Activated CD4-positive, alpha-beta T cell treated with anti-CD3 and anti-CD28 coated beads for 24 hours (primary cell): ENCODE measurements around the gene ANKRD63.
A peak's percentile ranks its signal among the peaks of the same experiment; 100 is the strongest.

Experiments used
- DNase-seq, 2 donors: peaks; one replicate each; pipeline ENCODE4 v3.0.0-alpha.2; 2020; ENCODE audit warnings: low read depth in 2 of 2

Gene ANKRD63

DNA sequence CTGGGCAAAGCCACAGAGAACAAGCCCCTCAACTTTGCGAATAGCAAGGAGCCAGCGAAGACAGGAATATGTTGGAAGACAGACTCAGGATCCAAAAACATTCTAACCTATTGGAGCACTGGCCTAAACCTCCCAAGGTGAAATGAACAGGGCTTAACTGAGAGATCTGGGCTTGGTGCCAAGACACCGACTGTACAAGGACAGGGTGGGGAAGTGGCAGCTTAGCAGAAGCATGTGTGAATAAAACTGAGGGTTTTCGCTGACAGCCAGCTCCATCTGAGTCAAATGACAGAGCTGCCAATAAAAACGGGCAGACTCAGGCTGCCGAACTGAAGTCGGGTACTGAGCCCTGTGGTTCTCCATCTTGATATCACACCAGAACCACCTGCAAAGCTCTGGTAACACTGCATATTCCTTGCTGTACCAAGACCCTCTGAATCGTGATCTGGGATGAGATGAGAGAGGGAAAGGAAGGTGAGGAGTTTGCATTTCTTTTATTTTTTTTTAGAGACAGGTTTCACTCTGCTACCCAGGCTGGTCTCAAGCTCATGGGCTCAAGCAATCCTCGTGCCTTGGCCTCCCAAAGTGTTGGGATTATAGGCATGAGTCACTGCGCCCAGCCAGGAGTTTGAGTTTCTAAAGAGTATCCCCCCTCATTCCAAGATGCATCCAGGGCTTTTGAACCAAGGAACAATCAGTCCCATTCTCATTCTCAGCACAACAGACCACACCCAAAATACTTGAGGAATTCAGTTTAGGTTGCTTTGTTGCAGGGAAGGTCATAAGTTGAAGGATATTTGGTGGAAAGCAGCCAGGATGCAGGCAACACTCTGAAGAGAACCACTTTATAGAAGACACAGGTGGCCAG, 30.9 kb upstream of the ANKRD63 start:
- no peak for DNase-seq

DNA sequence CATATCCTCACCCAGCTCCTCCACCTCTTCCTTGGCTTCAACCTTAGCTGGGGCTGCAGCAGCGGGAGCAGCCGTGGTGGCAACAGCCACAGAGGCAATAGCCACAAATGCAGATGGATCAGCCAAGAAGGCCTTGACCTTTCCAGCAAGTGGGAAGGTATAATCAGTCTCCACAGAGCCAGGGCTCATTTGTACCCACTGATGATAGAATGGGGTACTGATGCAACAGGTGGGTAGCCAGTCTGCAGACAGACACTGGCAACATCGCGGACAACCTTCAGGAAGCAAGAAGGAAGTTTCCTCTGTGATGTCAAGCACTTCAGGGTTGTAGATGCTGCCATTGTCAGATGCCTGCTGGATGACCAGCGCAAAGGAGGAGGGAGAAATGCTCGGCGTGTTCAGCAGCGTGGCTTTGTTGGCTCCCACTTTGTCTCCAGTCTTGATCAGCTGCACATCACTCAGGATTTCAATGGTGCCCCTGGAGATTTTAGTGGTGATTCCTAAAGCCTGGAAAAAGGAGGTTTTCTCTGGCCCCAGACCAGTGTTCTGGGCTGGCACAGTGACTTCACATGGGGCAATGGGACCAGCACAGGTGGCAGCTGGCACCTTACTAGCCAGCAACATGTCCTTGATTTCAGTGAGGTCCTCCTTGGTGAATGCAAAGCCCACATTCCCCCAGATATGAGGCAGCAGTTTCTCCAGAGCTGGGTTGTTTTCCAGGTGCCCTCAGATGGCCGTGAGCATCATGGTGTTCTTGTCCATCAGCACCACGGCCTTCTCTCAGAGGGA, 29.7 kb upstream of the ANKRD63 start:
- no peak for DNase-seq

DNA sequence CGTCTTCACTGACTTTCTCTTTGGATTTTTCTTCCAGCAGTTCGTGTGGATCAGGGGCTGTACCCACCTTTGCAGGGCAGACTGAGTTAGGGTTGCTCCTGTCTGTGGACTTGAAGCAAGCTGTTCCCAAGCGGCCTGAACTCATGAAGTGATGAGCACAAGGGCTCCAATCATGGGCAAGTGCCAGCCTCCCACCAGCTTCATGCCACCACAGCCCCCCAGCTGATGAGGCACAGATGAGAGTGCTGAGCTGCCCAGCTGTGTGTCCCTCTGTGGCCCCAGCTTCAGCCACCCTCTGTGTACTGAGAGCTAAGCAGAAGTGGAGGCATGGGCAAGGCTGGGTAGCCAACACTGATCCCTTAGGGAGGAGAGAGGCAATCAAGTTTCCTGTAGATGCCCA, 28.1 kb upstream of the ANKRD63 start:
- DNase-seq, result no peak

DNA sequence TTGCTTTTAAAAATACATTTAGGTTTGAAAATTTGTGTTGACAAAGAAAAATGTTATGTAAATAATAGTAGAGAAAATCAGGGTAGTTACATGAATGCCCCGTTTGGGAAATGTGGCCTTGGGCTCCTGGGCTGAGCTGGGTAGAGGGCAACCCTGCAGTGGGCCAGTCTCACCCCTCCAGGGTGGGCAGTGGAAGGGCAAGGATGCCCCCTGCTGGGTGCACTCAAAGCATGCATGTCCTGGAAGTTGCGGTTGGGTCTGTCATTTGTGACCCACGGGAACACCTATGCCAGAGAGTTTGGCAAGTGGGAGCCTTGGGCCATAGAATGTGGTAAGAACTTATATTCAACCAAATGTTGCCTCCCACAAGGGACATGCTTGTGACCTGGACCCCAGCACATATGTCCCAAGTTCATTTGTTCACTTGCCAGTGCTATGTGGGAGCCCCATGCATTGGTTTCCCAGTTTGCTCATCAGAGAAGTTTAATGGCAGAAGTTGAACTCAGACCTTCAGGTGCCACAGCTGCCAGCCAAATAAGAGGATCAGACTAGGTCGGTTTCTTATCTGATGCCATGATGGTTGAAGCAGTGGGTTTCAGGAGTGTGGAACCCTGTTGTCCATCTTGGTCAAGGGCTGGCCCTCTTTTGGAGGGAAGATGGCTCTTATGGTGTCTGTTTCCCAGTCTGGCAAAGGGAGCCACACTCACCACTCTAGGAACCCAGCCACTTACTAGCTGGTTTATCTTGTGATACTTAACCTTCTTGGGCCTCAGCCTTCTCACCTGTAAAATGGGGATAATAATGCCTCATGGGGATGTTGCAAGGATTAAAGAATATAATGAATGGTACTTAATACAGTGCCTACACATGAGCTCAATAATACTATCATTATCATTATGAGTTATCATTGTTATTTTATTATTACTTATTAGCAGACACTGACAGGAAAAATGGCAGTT, 27.4 kb upstream of the ANKRD63 start:
- DNase-seq, result peak in 1 of 2 donors; percentile 50

DNA sequence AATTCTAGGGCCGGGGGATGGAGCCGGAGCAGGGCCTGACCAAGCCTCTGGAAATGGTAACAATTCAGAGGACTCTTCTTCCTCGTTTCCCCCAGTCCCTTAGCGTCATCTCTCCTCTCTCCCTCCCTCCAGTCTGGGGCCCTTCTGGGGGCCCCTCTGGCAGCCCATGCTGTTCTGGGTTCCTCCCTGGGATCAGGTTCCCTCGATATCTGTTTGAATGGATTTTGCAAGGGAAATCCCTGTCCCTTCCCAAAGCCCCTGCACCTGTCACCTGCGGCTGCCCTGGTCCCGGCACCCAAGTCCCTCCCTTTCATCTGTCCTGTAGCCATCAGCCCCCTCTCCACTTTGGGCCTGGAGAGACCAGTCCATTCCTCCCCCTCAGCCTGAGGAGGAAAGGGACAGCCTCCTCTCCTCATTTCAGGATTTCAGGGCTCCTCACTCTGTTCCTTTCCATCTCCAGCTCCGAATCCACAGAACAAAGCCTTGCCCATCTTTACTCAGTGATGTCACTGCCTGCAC, 26.5 kb upstream of the ANKRD63 start:
- no peak for DNase-seq

DNA sequence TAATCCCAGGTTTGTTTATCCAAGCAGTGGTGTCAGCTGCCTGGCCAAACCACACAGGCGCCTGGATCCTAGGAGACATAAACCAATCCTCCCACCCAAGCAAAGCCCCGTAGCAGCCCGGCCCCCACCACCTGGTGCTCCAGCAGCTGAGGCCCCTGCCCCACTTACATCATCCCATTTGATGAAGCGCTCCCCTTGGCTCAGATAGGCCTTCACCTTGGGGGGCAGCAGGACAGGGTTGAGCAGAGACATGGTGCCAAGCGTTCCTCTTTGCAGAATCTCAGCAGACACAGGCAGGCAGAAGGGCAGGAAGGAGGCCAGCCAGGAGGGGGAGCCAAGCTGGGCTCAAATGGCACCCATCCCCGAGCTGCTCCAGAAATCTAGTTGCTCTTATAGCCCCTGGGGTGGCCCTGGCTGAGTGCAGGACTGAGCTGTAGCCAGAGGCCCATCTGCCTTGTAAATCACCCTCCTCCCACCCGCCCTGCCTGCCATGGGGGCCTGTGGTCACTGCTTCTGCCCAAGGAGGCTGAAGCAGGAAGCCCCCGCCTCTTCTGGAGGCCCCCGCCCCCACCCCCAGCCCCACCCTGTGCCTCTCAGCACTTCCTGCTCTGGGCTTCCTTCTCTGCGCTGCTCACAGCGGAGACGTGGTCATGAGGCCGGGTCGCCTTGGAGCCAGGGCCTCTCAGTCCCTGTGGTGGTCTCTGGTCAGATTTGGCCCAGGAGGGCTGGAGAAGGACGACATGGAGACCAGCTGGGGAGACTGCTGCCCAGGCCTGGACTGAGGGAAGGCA, 24.8 kb upstream of the ANKRD63 start, which contains the start of gene PLCB2:
PLCB2 (minus strand) TSS at position 515 of the 791 bp plus-strand sequence; CDS start at position 252, 263 bp downstream.
- peak; percentile 39 to 48 for DNase-seq

DNA sequence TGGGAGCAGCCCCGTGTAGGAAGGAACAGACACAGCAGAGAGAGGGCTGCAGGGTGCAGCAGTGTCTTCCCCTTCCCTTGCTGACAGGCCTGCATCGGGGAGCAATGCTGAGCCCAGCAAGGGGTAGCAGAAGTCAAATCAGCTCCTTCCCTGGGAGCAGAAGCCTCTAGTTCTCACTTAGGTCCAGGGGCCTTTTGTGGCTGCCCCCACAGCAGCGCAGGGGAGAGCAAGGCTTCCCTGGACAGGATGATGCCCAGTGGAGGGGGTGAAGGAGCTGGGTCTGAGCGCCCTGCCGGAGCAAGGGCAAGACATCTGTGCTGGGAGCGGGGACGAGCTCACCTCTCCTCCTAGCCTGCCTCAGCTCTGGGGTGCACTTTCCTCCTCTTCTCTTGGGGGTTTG, 24.0 kb upstream of the ANKRD63 start:
- DNase-seq, result no peak

DNA sequence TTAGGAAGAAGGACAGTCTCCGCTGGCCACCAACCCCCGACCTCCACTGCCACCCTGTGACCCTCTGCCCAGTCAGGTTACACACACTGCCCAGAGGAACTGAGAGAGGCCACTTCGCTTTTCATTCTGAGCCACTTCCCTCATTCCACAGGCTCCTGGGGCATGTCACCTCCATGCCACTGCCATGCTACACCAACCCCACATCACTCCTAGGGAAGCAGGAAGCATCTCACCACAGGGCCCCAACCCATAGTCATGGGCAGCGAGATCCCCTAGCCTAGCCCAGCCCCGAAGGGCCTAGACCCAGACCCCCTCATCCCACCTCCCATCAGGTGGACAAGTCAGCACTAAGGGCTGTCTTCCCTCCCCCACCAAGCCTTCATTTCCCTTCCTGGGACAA, 23.5 kb upstream of the ANKRD63 start:
- no peak for DNase-seq

DNA sequence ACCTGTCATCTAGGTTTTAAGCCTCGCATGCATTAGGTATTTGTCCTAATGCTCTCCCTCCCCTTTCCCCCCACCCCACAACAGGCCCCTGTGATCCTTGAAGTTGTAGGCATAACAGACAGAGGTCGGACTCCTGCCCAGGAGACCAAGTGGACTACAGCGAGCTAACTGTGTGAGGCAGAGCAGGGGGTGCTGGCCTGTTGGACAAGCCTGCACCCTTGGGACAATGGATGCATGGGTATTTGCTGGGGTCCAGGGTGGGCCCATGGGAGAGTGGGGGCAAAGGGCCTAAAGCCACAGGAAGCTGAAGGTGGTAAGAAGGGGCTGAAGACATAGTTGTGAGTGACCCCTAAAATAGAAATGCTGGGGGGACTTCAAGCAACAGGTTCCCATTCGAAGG, 22.4 kb upstream of the ANKRD63 start:
- DNase-seq, result no peak

DNA sequence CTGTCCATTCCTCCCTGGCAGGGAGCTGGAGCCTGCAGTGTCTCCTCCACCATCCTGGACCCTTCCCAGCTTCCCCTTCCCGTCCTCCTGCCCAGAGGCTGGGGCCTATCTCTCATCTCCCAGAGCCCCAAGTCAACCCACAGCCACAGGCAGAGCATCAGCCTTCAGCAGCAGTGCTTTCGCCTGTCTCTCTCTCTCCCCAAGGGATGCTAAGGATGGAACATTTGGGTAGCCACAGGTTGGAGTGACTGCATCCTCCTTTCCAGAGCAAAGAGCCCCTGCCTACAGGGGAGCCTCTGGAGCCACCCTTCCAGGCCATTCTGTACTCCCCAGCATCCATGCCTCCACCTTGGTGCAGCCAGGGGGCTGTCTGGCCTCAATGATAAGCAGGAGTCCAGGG, 20.7 kb upstream of the ANKRD63 start:
- DNase-seq, result no peak

DNA sequence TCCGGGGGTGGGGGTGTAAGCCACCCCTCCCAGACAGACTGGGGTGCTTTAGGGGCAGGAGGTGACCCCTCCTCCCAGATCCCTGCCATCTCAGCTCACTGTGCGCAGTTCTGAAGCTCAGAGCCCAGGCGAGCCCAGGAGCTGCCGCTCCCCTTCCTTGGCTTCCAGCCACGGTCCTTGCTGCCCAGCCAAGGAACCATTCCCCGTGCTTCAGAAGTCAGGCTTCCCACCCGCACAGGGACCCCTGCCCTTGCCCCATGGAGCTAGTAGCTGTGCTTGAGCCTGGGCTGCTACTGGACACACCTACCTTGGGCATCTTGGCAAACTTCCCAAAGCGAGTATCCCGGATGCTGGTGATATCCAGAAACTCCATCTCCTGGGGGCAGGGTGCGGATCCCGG, 20.1 kb upstream of the ANKRD63 start:
- DNase-seq, result no peak

DNA sequence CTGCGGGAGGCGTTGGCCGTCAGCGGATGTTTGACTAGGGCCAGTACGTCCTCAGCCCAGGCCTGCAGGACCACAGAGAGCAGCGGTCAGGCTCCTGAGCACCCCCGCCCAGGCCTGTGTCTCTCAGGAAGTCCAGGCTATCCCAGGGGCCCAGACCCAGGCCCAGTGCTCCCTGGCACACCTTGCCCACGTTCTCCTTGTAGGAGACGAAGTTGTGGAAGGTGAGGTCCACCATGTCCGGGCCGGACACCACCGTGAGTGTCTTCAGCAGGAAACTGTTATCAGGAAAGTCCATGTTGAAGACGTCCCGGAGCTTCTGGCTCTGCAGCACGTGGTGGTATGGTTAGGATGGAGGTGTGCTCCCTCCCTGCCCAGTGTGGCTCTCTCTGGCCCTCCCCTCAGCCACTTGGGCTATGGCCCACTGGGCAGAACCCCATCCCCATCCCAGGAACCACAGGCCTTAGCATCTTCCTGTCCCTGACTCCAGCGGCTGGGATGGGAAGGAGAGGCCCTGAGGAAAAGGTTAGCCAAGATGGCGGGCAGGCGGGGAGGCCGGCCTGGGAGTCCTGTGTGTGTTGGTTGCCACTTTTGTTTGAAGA, 19.5 kb upstream of the ANKRD63 start:
- no peak for DNase-seq

DNA sequence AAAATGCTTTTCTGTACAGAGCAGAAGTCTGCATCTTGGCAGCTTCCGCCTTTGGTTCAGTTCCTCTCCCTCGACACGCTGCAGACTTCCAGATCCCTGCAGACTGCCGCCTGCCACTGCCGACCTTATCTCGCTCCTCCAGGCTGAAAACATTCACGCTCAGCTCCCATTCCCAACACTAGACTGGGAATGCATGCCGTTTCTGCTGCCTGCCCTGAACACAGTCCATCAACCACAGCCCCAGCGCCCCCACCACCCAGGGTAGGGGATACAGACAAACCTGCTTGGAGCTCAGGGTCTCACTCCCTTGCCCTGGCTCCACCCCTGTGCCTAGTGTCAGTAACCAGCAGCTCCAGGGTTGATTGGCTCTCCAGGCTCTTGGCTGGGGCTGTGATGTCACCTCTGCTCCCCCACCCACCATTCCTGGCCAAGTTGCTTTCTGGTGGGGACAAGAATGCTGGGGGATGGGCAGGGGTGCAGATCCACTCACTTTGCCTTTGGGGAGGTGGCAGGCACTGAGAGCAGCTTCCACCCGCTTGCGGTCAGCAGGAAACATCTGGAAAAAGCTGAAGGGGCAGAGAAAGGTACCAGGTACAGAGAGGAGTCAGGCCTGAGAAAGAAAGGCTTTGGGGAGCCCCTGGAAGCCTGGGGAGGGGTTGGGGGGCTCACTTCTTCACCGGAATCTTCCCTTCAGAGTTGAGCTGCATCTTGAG, 18.8 kb upstream of the ANKRD63 start:
- no peak for DNase-seq

DNA sequence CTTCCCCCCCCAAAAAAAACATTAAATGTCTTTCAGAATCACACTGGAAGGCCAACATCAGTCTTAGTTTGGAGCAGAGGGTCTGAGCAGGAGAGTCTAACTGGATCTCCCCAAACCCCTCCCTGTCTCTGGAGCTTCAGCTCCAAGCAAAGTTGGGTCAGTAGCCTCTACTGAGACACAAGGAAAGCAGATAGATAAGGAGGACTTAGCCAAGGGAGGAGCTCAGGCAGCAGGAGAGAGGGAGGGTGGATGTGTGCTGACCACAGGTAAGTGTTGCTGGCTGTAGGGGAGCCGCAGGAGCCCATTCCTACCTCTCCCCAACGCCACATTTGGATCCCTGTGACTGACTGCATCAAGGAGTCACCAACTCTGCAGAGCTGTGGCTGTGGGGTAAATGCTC, 17.9 kb upstream of the ANKRD63 start:
- no peak for DNase-seq

DNA sequence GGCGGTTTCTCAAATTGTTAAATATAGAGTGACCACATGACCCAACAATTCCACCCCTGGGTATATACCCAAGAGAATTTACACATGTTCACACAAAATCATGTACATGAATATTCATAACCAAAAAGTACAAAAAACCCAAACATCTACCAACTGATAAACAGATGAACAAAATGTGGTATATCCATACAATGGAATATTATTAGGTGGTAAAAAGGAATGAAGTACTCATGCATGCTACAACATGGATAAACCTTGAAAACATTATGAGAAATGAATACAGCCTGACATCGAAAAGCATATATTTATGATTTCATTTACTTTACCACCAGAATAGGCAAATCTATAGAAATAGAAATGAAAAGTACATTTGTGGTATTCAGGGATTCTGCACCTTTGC, 17.5 kb upstream of the ANKRD63 start:
- DNase-seq, result no peak

DNA sequence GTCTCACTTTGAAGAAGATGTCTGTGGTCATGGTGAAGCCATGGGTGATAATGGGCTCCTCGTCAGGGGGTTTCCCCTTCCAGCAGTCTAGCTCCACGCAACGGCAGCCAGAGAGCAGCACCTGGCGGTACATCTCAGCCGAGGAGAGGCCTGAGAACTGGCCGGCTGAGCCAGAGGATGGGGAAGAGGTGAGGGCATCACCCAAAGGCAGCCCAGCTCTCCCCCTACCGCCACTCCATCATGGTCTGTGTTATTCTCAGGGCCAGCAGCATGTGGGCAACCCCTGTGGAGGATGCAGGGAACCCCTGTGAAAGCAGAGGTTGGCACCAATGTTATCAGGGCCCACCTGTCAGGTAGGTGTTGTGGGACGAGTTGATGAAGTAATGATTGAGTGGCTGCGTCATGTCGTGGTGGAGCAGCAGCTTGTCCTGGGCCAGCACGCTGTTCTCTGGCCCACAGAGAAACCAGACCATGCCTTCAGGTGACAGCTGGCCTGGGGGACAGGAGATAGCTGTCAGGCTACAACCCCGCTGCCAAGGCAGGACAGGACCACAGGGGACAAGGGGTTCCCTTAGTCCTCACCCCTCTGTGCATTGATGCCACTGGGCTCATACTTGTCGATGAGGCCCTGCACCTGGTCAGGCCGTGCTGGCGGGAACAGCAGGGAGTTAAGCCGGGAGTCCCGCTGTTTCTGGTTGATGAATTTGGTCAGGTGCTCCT, 15.5 kb upstream of the ANKRD63 start:
- DNase-seq, result no peak

DNA sequence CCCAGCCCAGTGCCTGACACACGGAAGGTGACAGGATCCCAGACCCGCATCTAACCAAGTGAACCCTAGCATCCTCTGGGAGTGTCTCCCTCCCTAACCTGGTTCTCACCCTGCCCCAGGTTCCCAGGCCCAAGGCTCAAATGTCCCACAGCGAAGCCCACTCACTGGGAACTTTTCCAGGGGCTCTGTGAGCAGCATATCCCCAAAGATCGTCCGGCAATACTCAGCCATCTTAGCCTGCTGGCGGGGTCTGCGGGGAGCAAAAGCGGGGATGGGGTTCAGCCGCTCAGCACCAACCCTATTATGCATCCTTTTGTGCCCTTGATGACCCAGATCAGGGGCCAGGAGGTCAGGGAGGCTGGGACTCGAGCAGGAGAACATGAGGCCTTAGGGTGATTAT, 14.5 kb upstream of the ANKRD63 start:
- no peak for DNase-seq

DNA sequence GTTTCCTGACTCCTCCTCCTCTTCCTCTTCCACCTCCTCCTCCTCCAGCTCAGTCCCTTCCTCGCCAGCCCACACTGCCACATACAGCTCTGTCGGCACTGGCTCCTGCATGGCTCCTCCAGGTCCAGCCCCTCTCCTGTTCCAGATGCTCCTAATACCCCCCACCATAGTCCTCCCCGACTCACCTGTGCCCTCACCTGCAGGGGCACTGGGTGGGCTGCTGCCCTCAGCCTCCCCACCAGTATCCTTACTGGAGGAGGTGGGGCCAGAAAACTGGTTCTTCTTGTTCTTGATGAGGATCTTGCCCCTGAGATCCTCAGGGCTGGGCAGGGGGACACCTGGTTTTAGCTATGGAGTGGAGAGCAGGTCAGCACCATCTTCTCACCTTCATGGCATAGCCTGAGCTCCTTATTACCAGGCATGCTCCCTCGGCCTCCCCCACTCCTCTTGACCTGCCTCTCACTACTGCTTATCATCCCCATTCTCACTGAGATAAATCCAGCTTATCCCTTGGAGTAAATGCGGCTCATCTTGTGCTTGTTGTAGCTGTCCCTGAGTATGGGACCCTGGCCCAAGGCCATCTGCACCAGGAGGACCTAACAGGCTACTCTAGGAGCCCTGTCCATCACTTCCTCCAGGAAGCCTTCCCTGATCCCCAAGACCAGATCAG, 13.8 kb upstream of the ANKRD63 start:
- DNase-seq, result no peak
